Limb (tissue), 2 donors: ENCODE results near the gene CERS5.

Experiments used
- DNase-seq, 2 donors: peaks; one replicate each; pipeline ENCODE4 v3.0.0-alpha.2; 2016; ENCODE audit errors: extremely low spot score in 2 of 2

The CERS5 gene

GRCh38 chr12:50079771-50080170 lies 87.4 kb downstream of the CERS5 start:
- no peak for DNase-seq
